HG03354 (cell line): ENCODE measurements around the gene DNASE2.

ENCODE experiments used
- ATAC-seq: cut with Tn5 transposase; IDR thresholded peaks from one replicate; pipeline ENCODE4 v1.9.1; 2021; ENCODE audit warnings: mild to moderate bottlenecking; ENCODE audit not compliant: unreplicated experiment, poor library complexity, severe bottlenecking

The DNASE2 gene

DNA sequence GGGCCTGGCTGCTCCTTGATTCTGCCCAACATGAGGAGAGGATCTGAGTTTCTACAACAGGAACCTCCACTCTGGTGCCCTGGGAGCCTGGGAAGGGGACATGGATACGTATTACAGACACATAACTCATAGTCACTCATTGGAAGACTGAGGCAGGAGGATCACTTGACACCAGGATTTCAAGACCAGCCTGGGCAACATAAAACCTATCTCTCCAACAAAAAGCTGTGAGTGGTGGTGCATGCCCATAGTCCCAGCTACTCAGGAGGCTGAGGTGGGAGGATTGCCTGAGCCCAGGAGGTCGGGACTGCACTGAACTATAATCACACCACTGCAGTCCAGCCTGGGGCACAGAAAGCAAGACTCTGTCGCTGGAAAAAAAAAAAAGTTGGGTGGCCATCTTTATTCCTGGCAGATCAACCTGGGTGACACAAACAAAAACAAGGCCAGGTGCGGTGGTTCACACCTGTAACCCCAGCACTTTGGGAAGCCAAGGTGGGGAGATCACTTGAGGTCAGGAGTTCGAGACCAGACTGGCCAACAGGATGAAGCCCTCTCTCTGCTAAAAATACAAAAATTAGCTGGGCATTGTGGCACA is 6.9 kb upstream of the DNASE2 start:
- no peak for ATAC-seq

- ATAC-seq = no peak
Observed at GRCh38 chr19:12886969-12887747, 5.9 kb upstream of the DNASE2 start, which contains the start of gene KLF1. KLF1 (minus strand) TSS chr19:12887201; CDS start chr19:12887140, 61 bp downstream.

- ATAC-seq = no peak
Observed at GRCh38 chr19:12886651-12886968, 5.4 kb upstream of the DNASE2 start.

GRCh38 chr19:12885749-12886650 is 4.8 kb upstream of the DNASE2 start:
- ATAC-seq = no peak

DNA sequence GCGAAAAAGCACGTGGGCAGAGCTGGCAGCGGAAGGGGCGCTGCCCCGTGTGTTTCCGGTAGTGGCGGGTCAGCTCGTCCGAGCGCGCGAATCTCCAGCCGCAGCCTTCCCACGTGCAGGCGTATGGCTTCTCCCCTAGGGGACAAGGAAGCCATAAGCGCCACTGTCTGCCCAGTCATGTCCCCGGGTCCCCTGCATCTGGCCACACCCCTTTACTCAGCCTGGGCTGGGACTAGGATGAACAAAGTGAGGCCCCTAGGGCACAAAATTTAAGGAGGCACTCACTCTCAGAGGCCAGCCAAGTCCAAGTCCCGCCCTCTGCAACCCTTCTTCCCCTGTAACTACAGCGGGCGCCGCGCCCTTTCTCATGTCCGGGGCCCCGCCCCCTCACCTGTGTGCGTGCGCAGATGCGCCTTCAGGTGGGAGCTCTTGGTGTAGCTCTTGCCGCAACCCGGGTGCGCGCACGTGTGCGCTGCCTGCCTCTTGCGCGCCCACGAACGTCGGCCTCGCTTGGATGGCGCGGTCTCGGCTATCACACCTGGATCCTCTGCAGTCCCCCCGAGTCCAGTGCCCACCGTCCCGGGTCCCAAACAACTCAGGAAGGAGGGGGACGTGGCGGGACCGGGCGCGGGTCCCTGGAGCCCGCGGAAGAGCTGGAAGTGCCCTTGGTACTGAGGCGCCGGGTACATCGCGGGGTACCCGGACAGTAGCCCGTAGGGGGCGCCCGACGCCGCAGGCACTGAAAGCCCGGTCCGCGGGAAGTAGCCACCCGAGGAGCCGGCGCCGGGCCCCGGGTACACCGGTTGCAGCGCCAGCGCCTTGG is 3.9 kb upstream of the DNASE2 start:
- no peak for ATAC-seq

GRCh38 chr19:12884627-12884925 is 3.3 kb upstream of the DNASE2 start:
- ATAC-seq = no peak

- no peak for ATAC-seq
Observed at GRCh38 chr19:12884202-12884601, 3.0 kb upstream of the DNASE2 start.

GRCh38 chr19:12882589-12882988 is 1.3 kb upstream of the DNASE2 start:
- ATAC-seq = no peak

DNA sequence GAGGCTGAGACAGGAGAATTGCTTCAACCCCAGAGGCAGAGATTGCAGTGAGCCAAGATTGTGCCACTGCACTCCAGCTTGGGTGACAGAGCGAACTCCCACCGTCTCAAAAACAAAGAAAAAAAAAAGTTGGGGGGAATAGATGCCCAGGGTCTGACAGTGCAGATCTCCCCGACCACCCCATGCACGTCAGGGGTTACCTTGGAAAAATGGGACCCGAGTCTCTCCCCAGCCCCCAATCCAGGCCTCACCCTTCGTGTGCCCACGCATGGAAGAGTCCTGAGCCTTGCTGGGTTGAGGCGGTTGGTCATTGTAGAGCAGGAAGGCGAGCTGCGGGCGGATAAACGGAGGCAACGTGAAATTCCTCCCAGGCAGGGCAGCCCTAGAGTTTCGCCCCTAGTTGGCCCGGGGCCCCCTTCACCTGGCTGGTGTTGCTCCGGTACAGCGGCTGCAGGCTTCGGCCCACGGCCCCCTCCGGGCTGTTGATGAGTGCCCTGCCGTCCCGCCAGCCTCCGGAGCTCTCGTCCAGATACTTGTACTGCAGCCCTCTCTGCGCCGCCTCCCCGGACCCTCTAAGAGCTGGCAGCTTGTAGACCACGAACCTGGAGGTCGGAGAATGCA is 588 bp downstream of the DNASE2 start:
- peak; percentile 23 for ATAC-seq

GRCh38 chr19:12875086-12875485 is 6.2 kb downstream of the DNASE2 start:
- ATAC-seq = no peak

- no peak for ATAC-seq
Observed at GRCh38 chr19:12873891-12874745, 7.1 kb downstream of the DNASE2 start.

DNA sequence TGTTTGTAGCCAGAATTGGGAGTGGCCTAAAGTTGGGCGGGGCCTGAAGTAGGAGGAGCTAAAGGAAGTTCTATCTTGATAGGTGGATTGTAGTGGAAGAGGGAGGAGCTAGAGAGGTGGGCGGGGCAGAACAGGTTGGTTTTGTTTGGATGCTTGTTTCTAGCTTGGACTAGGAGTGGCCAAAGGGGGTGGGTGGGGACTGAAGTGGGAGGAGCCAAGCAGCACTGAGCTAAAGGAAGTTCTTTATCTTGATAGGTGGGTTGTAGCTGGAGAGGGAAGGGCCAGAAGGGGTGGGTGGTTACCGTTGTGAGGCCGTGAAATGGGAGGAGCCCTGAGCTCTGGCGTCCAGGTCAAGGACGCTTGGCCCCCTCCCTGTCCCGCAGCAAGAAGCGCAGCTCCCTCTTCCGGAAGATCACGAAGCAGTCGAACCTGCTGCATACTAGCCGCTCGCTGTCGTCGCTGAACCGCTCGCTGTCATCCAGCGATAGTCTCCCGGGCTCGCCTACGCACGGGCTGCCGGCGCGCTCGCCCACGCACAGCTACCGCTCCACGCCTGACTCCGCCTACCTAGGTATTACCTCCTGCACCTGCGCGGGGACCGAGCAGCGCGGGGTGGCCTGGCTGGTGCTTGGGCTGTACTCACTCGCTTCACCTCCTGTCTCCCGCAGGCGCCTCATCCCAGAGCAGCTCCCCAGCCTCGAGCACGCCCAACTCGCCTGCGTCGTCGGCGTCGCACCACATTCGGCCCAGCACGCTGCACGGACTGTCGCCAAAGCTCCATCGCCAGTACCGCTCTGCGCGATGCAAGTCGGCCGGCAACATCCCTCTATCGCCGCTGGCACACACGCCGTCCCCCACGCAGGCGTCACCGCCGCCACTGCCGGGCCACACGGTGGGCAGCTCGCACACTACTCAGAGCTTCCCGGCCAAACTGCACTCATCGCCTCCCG is 8.0 kb downstream of the DNASE2 start:
- ATAC-seq = no peak

DNA sequence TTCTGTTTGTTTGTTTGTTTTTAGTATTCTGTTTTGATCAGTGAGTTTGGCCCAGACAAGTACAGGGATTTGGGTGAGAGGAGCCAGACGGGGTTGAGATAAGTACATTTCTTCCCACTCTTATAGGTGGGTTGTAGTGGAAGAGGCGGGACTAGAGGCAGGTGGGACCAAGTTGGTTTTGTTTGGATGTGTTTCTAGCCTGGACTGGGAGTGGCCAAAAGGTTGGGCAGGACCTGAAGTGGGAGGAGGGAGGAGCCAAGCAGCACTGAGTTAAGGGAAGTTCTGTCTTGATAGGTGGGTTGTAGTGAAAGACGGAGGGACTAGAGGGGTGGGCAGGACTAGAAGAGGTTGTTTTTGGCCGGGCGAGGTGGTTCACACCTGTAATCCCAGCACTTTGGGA is 9.0 kb downstream of the DNASE2 start:
- ATAC-seq = no peak

GRCh38 chr19:12871681-12872080 is 9.6 kb downstream of the DNASE2 start:
- ATAC-seq = no peak

- ATAC-seq = no peak
Observed at GRCh38 chr19:12868540-12869112, 12.6 kb downstream of the DNASE2 start.

DNA sequence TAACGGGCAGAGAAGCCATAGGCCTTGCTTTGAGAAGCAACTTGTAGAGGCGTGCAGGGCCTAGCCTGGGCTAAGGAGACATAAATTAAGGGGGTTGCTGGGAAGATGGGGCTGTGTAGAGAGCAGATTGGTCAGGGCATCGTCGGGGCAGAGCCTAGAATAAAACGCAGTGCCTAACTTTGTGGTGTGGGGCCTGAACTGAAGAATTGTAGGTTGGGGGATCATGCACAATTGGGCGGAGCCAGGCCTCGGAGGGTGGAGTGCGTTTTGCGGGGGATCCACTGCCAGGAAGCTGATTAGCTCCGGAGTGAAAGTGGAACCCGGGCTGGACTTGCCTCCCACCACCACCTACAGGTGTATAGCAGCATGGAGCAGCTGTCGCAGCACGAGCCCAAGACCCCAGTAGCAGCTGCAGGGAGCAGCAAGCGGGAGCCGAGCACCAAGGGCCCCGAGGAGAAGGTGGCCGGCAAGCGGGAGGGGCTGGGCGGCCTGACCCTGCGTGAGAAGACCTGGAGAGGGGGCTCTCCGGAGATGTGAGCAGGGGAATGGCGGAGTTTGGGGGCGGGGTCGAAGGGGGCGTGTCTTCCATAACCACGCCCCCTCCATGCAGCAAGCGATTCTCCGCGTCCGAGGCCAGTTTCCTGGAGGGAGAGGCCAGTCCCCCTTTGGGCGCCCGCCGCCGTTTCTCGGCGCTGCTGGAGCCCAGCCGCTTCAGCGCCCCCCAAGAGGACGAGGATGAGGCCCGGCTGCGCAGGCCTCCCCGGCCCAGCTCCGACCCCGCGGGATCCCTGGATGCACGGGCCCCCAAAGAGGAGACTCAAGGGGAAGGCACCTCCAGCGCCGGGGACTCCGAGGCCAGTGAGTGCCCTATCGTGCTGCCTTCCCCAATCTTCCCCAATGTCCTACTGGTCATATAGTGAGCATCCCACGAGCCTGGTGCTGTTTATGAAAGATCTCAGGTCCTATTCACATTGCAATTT is 13.8 kb downstream of the DNASE2 start:
- ATAC-seq = no peak
